SU-DHL-6 (cell line): Measurements from ENCODE around the gene ATP9B.

Experiments
- H2AFZ ChIP-seq: fragments of 200-600 bp; sonication (generic); 2 replicates; pipeline ENCODE4 v1.6.1; 2014; ENCODE audit warnings: low read depth, mild to moderate bottlenecking, moderate library complexity, mixed read lengths, antibody characterized with exemption, low read length; ENCODE audit not compliant: severe bottlenecking
- H3F3A ChIP-seq: fragments of 200-600 bp; shearing (Covaris generic); 2 replicates; pipeline ENCODE4 v1.6.0; 2016; ENCODE audit warnings: antibody characterized with exemption, mild to moderate bottlenecking; ENCODE audit not compliant: insufficient read depth
- H3K27ac ChIP-seq: fragments of 200-600 bp; sonication (generic); 2 replicates; pipeline ENCODE4 v1.5.1; 2016; ENCODE audit warnings: low read depth, mild to moderate bottlenecking, low read length, moderate library complexity, mixed read lengths
- H3K27me3 ChIP-seq: fragments of 200-600 bp; sonication (generic), shearing (Covaris generic); 2 replicates; pipeline ENCODE4 v1.6.0; 2014; ENCODE audit warnings: mild to moderate bottlenecking, low read length
- H3K36me3 ChIP-seq: fragments of 200-600 bp; sonication (generic); 2 replicates; pipeline ENCODE4 v1.6.1; 2014; ENCODE audit warnings: mild to moderate bottlenecking, low read length, mixed read lengths
- H3K4me2 ChIP-seq: fragments of 300-600, 200-600 bp; shearing (Covaris generic), sonication (generic); 2 replicates; pipeline ENCODE4 v1.6.0; 2014; ENCODE audit warnings: low read length, low read depth, mild to moderate bottlenecking; ENCODE audit not compliant: poor library complexity, severe bottlenecking
- H3K4me3 ChIP-seq: fragments of 200-600 bp; sonication (generic); 2 replicates; pipeline ENCODE4 v1.5.1; 2014; ENCODE audit warnings: antibody characterized with exemption, low read length, mild to moderate bottlenecking, mixed read lengths; ENCODE audit not compliant: insufficient read depth, poor library complexity, severe bottlenecking
- H3K79me2 ChIP-seq: fragments of 200-600 bp; sonication (generic); 2 replicates; pipeline ENCODE4 v1.6.1; 2014; ENCODE audit warnings: mild to moderate bottlenecking, low read length, moderate library complexity; ENCODE audit not compliant: insufficient read depth
- H3K9ac ChIP-seq: fragments of 200-600 bp; sonication (generic); 2 replicates; pipeline ENCODE4 v1.7.0; 2014; ENCODE audit warnings: mild to moderate bottlenecking, low read length
- H3K9me2 ChIP-seq: fragments of 200-600 bp; sonication (generic); replicated peaks from 2 replicates; pipeline ENCODE4 v1.6.1; 2014; ENCODE audit warnings: low read length; ENCODE audit not compliant: insufficient read depth
- H3K9me3 ChIP-seq: fragments of 200-600 bp; sonication (generic); 2 replicates; pipeline ENCODE4 v1.6.1; 2014; ENCODE audit warnings: low read length, mixed read lengths; ENCODE audit not compliant: insufficient read depth
- H4K20me1 ChIP-seq: fragments of 200-600 bp; sonication (generic); 2 replicates; pipeline ENCODE4 v1.6.1; 2014; ENCODE audit warnings: low read depth, mild to moderate bottlenecking, antibody characterized with exemption, low read length, moderate library complexity, mixed read lengths
- EZH2phosphoT487 ChIP-seq: fragments of 200-600 bp; sonication (generic), shearing (Covaris generic); conservative IDR thresholded peaks from 2 replicates; pipeline ENCODE4 v1.6.1; 2018; ENCODE audit warnings: mild to moderate bottlenecking, antibody characterized with exemption, low read length, moderate library complexity, mixed read lengths
- TF ChIP-seq, protein P1 (sequence below): fragments of 200-600 bp; sonication (generic); IDR thresholded peaks from one replicate; pipeline ENCODE4 v1.5.1; 2017; ENCODE audit warnings: antibody characterized with exemption, mild to moderate bottlenecking, low read length, moderate library complexity; ENCODE audit not compliant: insufficient read depth, poor library complexity, severe bottlenecking

The ATP9B gene

GRCh38 chr18:79173742-79174141, 104.5 kb downstream of the ATP9B start:
- no peak overlapping the region for H3K27ac ChIP-seq
- no peaks in the 10 kb centered on the region for H3K79me2 ChIP-seq
- H3K4me2 ChIP-seq = no peak overlapping the region
- H3K9me2 ChIP-seq = no peaks in the 10 kb centered on the region
- TF ChIP-seq, protein P1, sequence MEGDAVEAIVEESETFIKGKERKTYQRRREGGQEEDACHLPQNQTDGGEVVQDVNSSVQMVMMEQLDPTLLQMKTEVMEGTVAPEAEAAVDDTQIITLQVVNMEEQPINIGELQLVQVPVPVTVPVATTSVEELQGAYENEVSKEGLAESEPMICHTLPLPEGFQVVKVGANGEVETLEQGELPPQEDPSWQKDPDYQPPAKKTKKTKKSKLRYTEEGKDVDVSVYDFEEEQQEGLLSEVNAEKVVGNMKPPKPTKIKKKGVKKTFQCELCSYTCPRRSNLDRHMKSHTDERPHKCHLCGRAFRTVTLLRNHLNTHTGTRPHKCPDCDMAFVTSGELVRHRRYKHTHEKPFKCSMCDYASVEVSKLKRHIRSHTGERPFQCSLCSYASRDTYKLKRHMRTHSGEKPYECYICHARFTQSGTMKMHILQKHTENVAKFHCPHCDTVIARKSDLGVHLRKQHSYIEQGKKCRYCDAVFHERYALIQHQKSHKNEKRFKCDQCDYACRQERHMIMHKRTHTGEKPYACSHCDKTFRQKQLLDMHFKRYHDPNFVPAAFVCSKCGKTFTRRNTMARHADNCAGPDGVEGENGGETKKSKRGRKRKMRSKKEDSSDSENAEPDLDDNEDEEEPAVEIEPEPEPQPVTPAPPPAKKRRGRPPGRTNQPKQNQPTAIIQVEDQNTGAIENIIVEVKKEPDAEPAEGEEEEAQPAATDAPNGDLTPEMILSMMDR = no peak
- TF ChIP-seq EZH2phosphoT487 = no peak
- H3K9me3 ChIP-seq = no peaks in the 10 kb centered on the region
- H4K20me1 ChIP-seq = no peaks in the 10 kb centered on the region
- no peaks in the 10 kb centered on the region for H3K36me3 ChIP-seq
- H3K9ac ChIP-seq = no peak overlapping the region
- H3F3A ChIP-seq = no peaks in the 10 kb centered on the region
- H3K4me3 ChIP-seq = no peak overlapping the region
- no peaks in the 10 kb centered on the region for H3K27me3 ChIP-seq
- H2AFZ ChIP-seq = no peak overlapping the region

- H3K9ac ChIP-seq = no peak overlapping the region
- H3K9me2 ChIP-seq = no peaks in the 10 kb centered on the region
- no peaks in the 10 kb centered on the region for H3K27me3 ChIP-seq
- no peaks in the 10 kb centered on the region for H3K79me2 ChIP-seq
- H3F3A ChIP-seq = no peaks in the 10 kb centered on the region
- no peak overlapping the region for H3K4me2 ChIP-seq
- no peaks in the 10 kb centered on the region for H3K36me3 ChIP-seq
- H4K20me1 ChIP-seq = no peaks in the 10 kb centered on the region
- no peak overlapping the region for H2AFZ ChIP-seq
- TF ChIP-seq, protein P1 = no peak
- TF ChIP-seq EZH2phosphoT487 = no peak
- H3K9me3 ChIP-seq = no peaks in the 10 kb centered on the region
- no peak overlapping the region for H3K27ac ChIP-seq
- H3K4me3 ChIP-seq = no peak overlapping the region
Measured at GRCh38 chr18:79178113-79178531, 108.9 kb downstream of the ATP9B start.

- H3K36me3 ChIP-seq = no peaks in the 10 kb centered on the region
- no peaks in the 10 kb centered on the region for H4K20me1 ChIP-seq
- no peaks in the 10 kb centered on the region for H3K9me3 ChIP-seq
- H3F3A ChIP-seq = no peaks in the 10 kb centered on the region
- no peak overlapping the region for H3K27ac ChIP-seq
- no peak overlapping the region for H3K4me2 ChIP-seq
- H3K9me2 ChIP-seq = no peaks in the 10 kb centered on the region
- H2AFZ ChIP-seq = no peak overlapping the region
- H3K79me2 ChIP-seq = no peaks in the 10 kb centered on the region
- no peak for TF ChIP-seq EZH2phosphoT487
- TF ChIP-seq, protein P1 = no peak
- no peaks in the 10 kb centered on the region for H3K27me3 ChIP-seq
- H3K9ac ChIP-seq = no peak overlapping the region
- no peak overlapping the region for H3K4me3 ChIP-seq
Measured at GRCh38 chr18:79182047-79182713, 113.0 kb downstream of the ATP9B start.
